Keratinocyte (primary cell): ENCODE data around the gene PRM1. TPM values are rescaled to one million over a fixed set of nuclear protein-coding genes. Genes with fewer than 3 reads are reported as not detected.
A peak's percentile ranks its signal among the peaks of the same experiment; 100 is the strongest.

Experiments
- DNase-seq: peaks from one replicate; pipeline ENCODE4 v3.0.0-alpha.2; 2011; ENCODE audit warnings: low read depth, missing footprints, low spot score
- FAIRE-seq: peaks from 2 replicates; lab custom pipeline; 2011; peaks lifted over from hg19 to GRCh38; lab: Jason Lieb, UNC
- H2AFZ ChIP-seq: 2 replicates; pipeline ENCODE4 v1.6.0; 2012; ENCODE audit warnings: low read length, control low read depth, inconsistent platforms; ENCODE audit not compliant: control insufficient read depth
- H3K27ac ChIP-seq: 2 replicates; pipeline ENCODE4 v1.5.1; 2011; ENCODE audit warnings: low read length; ENCODE audit not compliant: control insufficient read depth, insufficient read depth
- H3K27me3 ChIP-seq: 3 replicates; pipeline ENCODE4 v1.6.0; 2011; ENCODE audit warnings: low read length; ENCODE audit not compliant: control insufficient read depth, insufficient read depth; ENCODE audit errors: extremely low read depth
- H3K36me3 ChIP-seq, 2 experiments: 2 replicates in 1 of 2; 3 replicates in 1 of 2; pipeline ENCODE4 v1.5.1; 2011; ENCODE audit warnings: low read length in 2 of 2, mild to moderate bottlenecking in 1 of 2; ENCODE audit not compliant: control insufficient read depth in 2 of 2, insufficient read depth in 2 of 2; ENCODE audit errors: extremely low read depth in 1 of 2
- H3K4me1 ChIP-seq: 3 replicates; pipeline ENCODE4 v1.5.1; 2011; ENCODE audit warnings: low read length; ENCODE audit not compliant: control insufficient read depth, insufficient read depth; ENCODE audit errors: extremely low read depth
- H3K4me2 ChIP-seq: 3 replicates; pipeline ENCODE4 v1.6.0; 2011; ENCODE audit warnings: low read depth, low read length; ENCODE audit not compliant: control insufficient read depth, insufficient read depth; ENCODE audit errors: extremely low read depth
- H3K4me3 ChIP-seq, 3 experiments: fragments of 200-600 bp in 1 of 3; sonication (generic) in 1 of 3; 2 replicates in 2 of 3; 3 replicates in 1 of 3; pipeline ENCODE4 v1.5.1; 2011 to 2016; ENCODE audit warnings: low read length in 3 of 3, mild to moderate bottlenecking in 3 of 3, control low read depth in 2 of 3, inconsistent platforms in 1 of 3, low read depth in 1 of 3, mixed read lengths in 1 of 3, mixed run types in 1 of 3, moderate library complexity in 1 of 3; ENCODE audit not compliant: control insufficient read depth in 2 of 3, insufficient read depth in 2 of 3; ENCODE audit errors: extremely low read depth in 1 of 3
- H3K79me2 ChIP-seq: 2 replicates; pipeline ENCODE4 v1.6.0; 2012; ENCODE audit warnings: low read length; ENCODE audit not compliant: control insufficient read depth, insufficient read depth
- H3K9ac ChIP-seq: 3 replicates; pipeline ENCODE4 v1.6.0; 2011; ENCODE audit warnings: low read length; ENCODE audit not compliant: control insufficient read depth, insufficient read depth; ENCODE audit errors: extremely low read depth
- H3K9me1 ChIP-seq: 3 replicates; pipeline ENCODE4 v1.6.0; 2011; ENCODE audit warnings: low read length; ENCODE audit not compliant: control insufficient read depth, insufficient read depth; ENCODE audit errors: extremely low read depth
- H3K9me3 ChIP-seq: 2 replicates; pipeline ENCODE4 v1.5.1; 2012; ENCODE audit warnings: low read depth, low read length; ENCODE audit not compliant: control insufficient read depth
- H4K20me1 ChIP-seq: 3 replicates; pipeline ENCODE4 v1.6.0; 2011; ENCODE audit warnings: low read length; ENCODE audit not compliant: control insufficient read depth, insufficient read depth; ENCODE audit errors: extremely low read depth
- EZH2 ChIP-seq: IDR thresholded peaks from one replicate; pipeline ENCODE4 v1.6.1; 2012; ENCODE audit warnings: inconsistent platforms, mild to moderate bottlenecking, low read length, moderate library complexity
- dilution Hi-C: fragments of 300-500 bp; cut with MboI; formaldehyde crosslinking; loops from one replicate; pipeline ENCODE4 v1.7.0; 2020; ENCODE audit warnings: low sequenced_read_pairs; ENCODE audit not compliant: extremely low pct_ligation_motif_present
- polyA plus RNA-seq, 5 experiments: library from polyadenylated mRNA; depleted of rRNA in 3 of 5; stranded (reverse) in 3 of 5; stranded (forward) in 1 of 5; unstranded in 1 of 5; fragments of >200 nt; gene quantifications; 1 replicate in 1 of 5; 2 replicates in 3 of 5; 3 replicates in 1 of 5; pipeline versions ENCODE4 v1.2.1 to v1.2.3, GENCODE V29; 2011 to 2012; ENCODE audit warnings: missing spikeins in 2 of 5, low read depth in 1 of 5, low replicate concordance in 1 of 5
- TF ChIP-seq, protein P1 (sequence below), 3 experiments: IDR thresholded peaks in 1 of 3; conservative IDR thresholded peaks in 1 of 3; optimal IDR thresholded peaks in 1 of 3; 2 replicates in 2 of 3; 3 replicates in 1 of 3; pipeline versions ENCODE3 to v1.5.1; 2011; ENCODE audit warnings: low read length in 3 of 3, mild to moderate bottlenecking in 3 of 3, moderate library complexity in 2 of 3, control low read depth in 1 of 3, inconsistent platforms in 1 of 3; ENCODE audit not compliant: insufficient read depth in 2 of 3; ENCODE audit errors: extremely low read depth in 1 of 3

The PRM1 gene
- polyA plus RNA-seq, 1 donor (not counting 4 experiments of a cell fraction or from before 2014, with no cell fraction given): not detected

DNA sequence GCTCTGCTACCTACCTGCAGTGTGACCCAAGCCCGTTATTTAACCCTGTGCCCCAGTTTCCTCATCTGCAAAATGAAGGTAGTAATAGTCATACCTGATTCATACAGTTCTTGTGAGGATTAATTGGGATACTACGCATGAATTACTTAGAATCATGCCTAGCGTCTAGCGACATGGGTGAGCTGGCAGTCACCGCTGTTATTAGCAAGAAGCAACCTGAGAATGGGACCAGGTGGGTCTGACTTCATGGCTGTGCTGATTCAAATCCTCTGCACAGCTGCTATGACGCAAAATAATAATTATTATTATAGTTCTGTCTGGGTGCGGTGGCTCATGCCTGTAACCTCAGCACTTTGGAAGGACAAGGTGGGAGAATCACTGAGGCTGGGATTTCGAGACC lies 33.0 kb downstream of the PRM1 start:
- Histone ChIP-seq H3K9ac (no peak overlapping the region), H3K27ac (no peak overlapping the region), H2AFZ (no peak overlapping the region), H3K27me3 (no peaks in the 10 kb centered on the region), H3K4me1 (no peaks in the 10 kb centered on the region), H3K4me2 (no peak overlapping the region), H3K79me2 (no peaks in the 10 kb centered on the region), H3K4me3 (no peak overlapping the region), H3K9me1 (no peaks in the 10 kb centered on the region), H4K20me1 (no peaks in the 10 kb centered on the region), H3K36me3 (no peaks in the 10 kb centered on the region), H3K9me3 (no peaks in the 10 kb centered on the region)
- no peak for FAIRE-seq
- TF ChIP-seq EZH2: no peak
- TF ChIP-seq, protein P1, sequence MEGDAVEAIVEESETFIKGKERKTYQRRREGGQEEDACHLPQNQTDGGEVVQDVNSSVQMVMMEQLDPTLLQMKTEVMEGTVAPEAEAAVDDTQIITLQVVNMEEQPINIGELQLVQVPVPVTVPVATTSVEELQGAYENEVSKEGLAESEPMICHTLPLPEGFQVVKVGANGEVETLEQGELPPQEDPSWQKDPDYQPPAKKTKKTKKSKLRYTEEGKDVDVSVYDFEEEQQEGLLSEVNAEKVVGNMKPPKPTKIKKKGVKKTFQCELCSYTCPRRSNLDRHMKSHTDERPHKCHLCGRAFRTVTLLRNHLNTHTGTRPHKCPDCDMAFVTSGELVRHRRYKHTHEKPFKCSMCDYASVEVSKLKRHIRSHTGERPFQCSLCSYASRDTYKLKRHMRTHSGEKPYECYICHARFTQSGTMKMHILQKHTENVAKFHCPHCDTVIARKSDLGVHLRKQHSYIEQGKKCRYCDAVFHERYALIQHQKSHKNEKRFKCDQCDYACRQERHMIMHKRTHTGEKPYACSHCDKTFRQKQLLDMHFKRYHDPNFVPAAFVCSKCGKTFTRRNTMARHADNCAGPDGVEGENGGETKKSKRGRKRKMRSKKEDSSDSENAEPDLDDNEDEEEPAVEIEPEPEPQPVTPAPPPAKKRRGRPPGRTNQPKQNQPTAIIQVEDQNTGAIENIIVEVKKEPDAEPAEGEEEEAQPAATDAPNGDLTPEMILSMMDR (optimal IDR thresholded peaks at IDR 0.05 in 1 of 3, IDR thresholded peaks at IDR 0.05 in 1 of 3, conservative IDR thresholded peaks at IDR 0.05 in 1 of 3; ENCODE audit: extremely low read depth in 1 of 3, insufficient read depth in 2 of 3, low read length in 3 of 3): no peak
- dilution Hi-C loops: no loop called here
- DNase-seq: peak; percentile 17

- Histone ChIP-seq H3K9me3 (no peaks in the 10 kb centered on the region), H3K36me3 (no peaks in the 10 kb centered on the region), H3K27ac (no peak overlapping the region), H3K4me3 (no peak overlapping the region), H3K9ac (no peak overlapping the region), H2AFZ (no peak overlapping the region), H3K27me3 (no peaks in the 10 kb centered on the region), H3K9me1 (no peaks in the 10 kb centered on the region), H3K4me1 (no peaks in the 10 kb centered on the region), H3K4me2 (no peak overlapping the region), H4K20me1 (no peaks in the 10 kb centered on the region), H3K79me2 (no peaks in the 10 kb centered on the region)
- dilution Hi-C loops: no loop called here
- TF ChIP-seq, protein P1 (optimal IDR thresholded peaks at IDR 0.05 in 1 of 3, IDR thresholded peaks at IDR 0.05 in 1 of 3, conservative IDR thresholded peaks at IDR 0.05 in 1 of 3; ENCODE audit: extremely low read depth in 1 of 3, insufficient read depth in 2 of 3, low read length in 3 of 3): no peak
- no peak for TF ChIP-seq EZH2
- DNase-seq (no peak), FAIRE-seq (no peak)
Measured at GRCh38 chr16:11245988-11246387, 35.1 kb downstream of the PRM1 start.
